Neural progenitor cell (in vitro differentiated cells): ENCODE data around the gene ARID4B. TPM values are rescaled to one million over a fixed set of nuclear protein-coding genes. Genes with fewer than 3 reads are reported as not detected.

Experiments
- DNase-seq: peaks from one replicate; pipeline ENCODE4 v3.0.0-alpha.2; 2016; ENCODE audit warnings: low spot score
- H2AFZ ChIP-seq: fragments of 200-600 bp; sonication (generic); replicated peaks from 2 replicates; pipeline ENCODE4 v1.6.1; 2016; ENCODE audit warnings: antibody characterized with exemption
- H3F3A ChIP-seq: fragments of 200-600 bp; sonication (generic); 2 replicates; pipeline ENCODE4 v1.6.1; 2016; ENCODE audit warnings: antibody characterized with exemption, low read depth
- H3K27ac ChIP-seq: fragments of 200-600 bp; sonication (generic); 2 replicates; pipeline ENCODE4 v1.5.1; 2016; ENCODE audit warnings: mild to moderate bottlenecking
- H3K27me3 ChIP-seq: fragments of 200-600 bp; sonication (generic); 2 replicates; pipeline ENCODE4 v1.6.1; 2016; ENCODE audit warnings: mild to moderate bottlenecking, moderate library complexity
- H3K36me3 ChIP-seq: fragments of 200-600 bp; sonication (generic); 2 replicates; pipeline ENCODE4 v1.5.1; 2016
- H3K4me1 ChIP-seq: fragments of 200-600 bp; sonication (generic); 2 replicates; pipeline ENCODE4 v1.6.1; 2016; ENCODE audit warnings: mixed run types
- H3K4me2 ChIP-seq: fragments of 200-600 bp; sonication (generic); 2 replicates; pipeline ENCODE4 v1.6.1; 2016
- H3K4me3 ChIP-seq: fragments of 200-600 bp; sonication (generic); 2 replicates; pipeline ENCODE4 v1.5.1; 2016
- H3K79me2 ChIP-seq: fragments of 200-600 bp; sonication (generic); 2 replicates; pipeline ENCODE4 v1.6.1; 2016; ENCODE audit warnings: low read depth
- H3K9ac ChIP-seq: fragments of 200-600 bp; sonication (generic); 2 replicates; pipeline ENCODE4 v1.6.1; 2016
- H3K9me3 ChIP-seq: fragments of 200-600 bp; sonication (generic); 2 replicates; pipeline ENCODE4 v1.5.1; 2016; ENCODE audit warnings: low read depth
- H4K20me1 ChIP-seq: fragments of 200-600 bp; sonication (generic); 2 replicates; pipeline ENCODE4 v1.6.1; 2016; ENCODE audit warnings: low read depth
- H3K27ac Mint-ChIP-seq: 3 replicates; pipeline ENCODE4 v1.8.0; 2021; ENCODE audit warnings: mixed read lengths
- H3K27me3 Mint-ChIP-seq: 2 replicates; pipeline ENCODE4 v1.8.0; 2022; ENCODE audit warnings: low read depth, mild to moderate bottlenecking, inconsistent platforms, moderate library complexity, mixed read lengths; ENCODE audit not compliant: insufficient read depth
- H3K36me3 Mint-ChIP-seq: 3 replicates; pipeline ENCODE4 v1.8.0; 2021; ENCODE audit warnings: mixed read lengths
- H3K4me1 Mint-ChIP-seq: 3 replicates; pipeline ENCODE4 v1.8.0; 2021; ENCODE audit warnings: mixed read lengths
- H3K4me3 Mint-ChIP-seq: 3 replicates; pipeline ENCODE4 v1.8.0; 2021; ENCODE audit warnings: mild to moderate bottlenecking, moderate library complexity, mixed read lengths
- H3K9me3 Mint-ChIP-seq: 3 replicates; pipeline ENCODE4 v1.8.0; 2020; ENCODE audit warnings: mixed read lengths
- CTCF ChIP-seq: fragments of 200-600 bp; sonication (generic); IDR thresholded peaks from 2 replicates; pipeline ENCODE4 v1.5.1; 2017; ENCODE audit warnings: antibody characterized with exemption, mild to moderate bottlenecking
- EZH2 ChIP-seq: fragments of 200-600 bp; sonication (generic); IDR thresholded peaks from 2 replicates; pipeline ENCODE4 v1.6.1; 2017; ENCODE audit warnings: antibody characterized with exemption, mild to moderate bottlenecking, moderate library complexity
- EZH2phosphoT487 ChIP-seq: fragments of 200-600 bp; sonication (generic); IDR thresholded peaks from 2 replicates; pipeline ENCODE4 v1.6.1; 2017; ENCODE audit warnings: antibody characterized with exemption
- total RNA-seq: library from RNA; depleted of rRNA; stranded (reverse); fragments of >200 nt; gene quantifications from 2 replicates; pipeline ENCODE4 v1.2.3, GENCODE V29; 2015; ENCODE audit warnings: low replicate concordance

Gene ARID4B
- total RNA-seq, 1 donor from 2014 or later = 65.8 TPM

GRCh38 chr1:235134171-235134570, 193.8 kb downstream of the ARID4B start:
- H3K4me1 ChIP-seq = no peaks in the 10 kb centered on the region
- H2AFZ ChIP-seq = no peak overlapping the region
- no peaks in the 10 kb centered on the region for H3K27me3 ChIP-seq
- no peaks in the 10 kb centered on the region for H4K20me1 ChIP-seq
- Mint-ChIP-seq H3K27me3 (no peaks in the 10 kb centered on the region), H3K4me1 (peaks cover under 1% of the 10 kb centered on the region), H3K4me3 (no peak overlapping the region), H3K9me3 (no peaks in the 10 kb centered on the region), H3K36me3 (peaks cover 26% of the 10 kb centered on the region), H3K27ac (no peak overlapping the region)
- H3K9me3 ChIP-seq = no peaks in the 10 kb centered on the region
- peaks cover 32% of the 10 kb centered on the region for H3F3A ChIP-seq
- no peak overlapping the region for H3K27ac ChIP-seq
- H3K9ac ChIP-seq = no peak overlapping the region
- TF ChIP-seq EZH2phosphoT487 (no peak), EZH2 (no peak), CTCF (no peak)
- no peak overlapping the region for H3K4me3 ChIP-seq
- H3K79me2 ChIP-seq = no peaks in the 10 kb centered on the region
- H3K4me2 ChIP-seq = no peak overlapping the region
- H3K36me3 ChIP-seq = peaks cover 3% of the 10 kb centered on the region
- DNase-seq = no peak

DNA sequence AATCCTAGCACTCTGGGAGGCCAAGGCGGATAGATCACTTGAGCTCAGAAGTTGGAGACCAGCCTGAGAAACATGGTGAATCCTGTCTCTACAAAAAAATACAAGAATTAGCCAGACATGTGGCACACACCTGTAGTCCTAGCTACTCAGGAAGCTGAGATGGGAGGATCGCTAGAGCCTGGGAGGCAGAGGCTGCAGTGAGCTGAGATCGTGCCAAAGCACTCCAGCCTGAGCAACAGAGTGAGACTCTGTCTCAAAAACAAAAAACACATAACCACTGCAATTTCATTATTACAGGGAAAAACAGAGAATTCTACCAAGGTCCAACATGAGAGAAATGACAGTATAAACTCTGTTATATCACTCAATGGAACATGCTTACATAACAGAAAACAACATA, 194.9 kb downstream of the ARID4B start:
- Mint-ChIP-seq H3K4me3 (no peak overlapping the region), H3K9me3 (no peaks in the 10 kb centered on the region), H3K4me1 (peaks cover 4% of the 10 kb centered on the region), H3K36me3 (peaks cover 18% of the 10 kb centered on the region), H3K27ac (no peak overlapping the region), H3K27me3 (no peaks in the 10 kb centered on the region)
- Histone ChIP-seq H3K4me1 (no peaks in the 10 kb centered on the region), H3K79me2 (peaks cover 6% of the 10 kb centered on the region), H3K36me3 (peaks cover 3% of the 10 kb centered on the region), H3K27ac (no peak overlapping the region), H4K20me1 (peaks cover 4% of the 10 kb centered on the region), H3F3A (peaks cover 39% of the 10 kb centered on the region), H3K4me3 (no peak overlapping the region), H3K9me3 (no peaks in the 10 kb centered on the region), H3K9ac (no peak overlapping the region), H3K4me2 (no peak overlapping the region), H3K27me3 (no peaks in the 10 kb centered on the region), H2AFZ (no peak overlapping the region)
- TF ChIP-seq CTCF (no peak), EZH2phosphoT487 (no peak), EZH2 (no peak)
- no peak for DNase-seq

DNA sequence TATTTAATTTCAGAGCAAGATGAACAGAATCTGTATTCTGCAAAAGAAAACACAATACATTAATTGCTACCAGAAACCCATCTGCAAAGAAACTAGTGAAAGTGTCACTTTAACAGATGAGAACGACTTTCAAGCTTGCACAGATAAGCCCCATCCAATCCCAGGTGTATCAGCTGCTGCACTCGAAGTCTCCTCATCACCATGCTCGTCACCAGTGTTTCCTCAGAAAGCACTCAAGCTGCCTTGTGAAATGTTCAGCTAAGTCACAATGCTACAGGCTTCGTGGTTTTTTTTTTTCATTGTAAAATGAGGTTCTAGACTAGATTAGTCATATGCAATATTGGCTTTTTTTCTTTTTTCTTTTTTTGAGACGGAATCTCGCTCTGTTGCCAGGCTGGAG, 196.0 kb downstream of the ARID4B start:
- TF ChIP-seq EZH2 (no peak), EZH2phosphoT487 (no peak), CTCF (no peak)
- Mint-ChIP-seq H3K4me3 (no peak overlapping the region), H3K27me3 (peaks cover 2% of the 10 kb centered on the region), H3K4me1 (peaks cover 13% of the 10 kb centered on the region), H3K27ac (no peak overlapping the region), H3K36me3 (peaks cover 16% of the 10 kb centered on the region), H3K9me3 (no peaks in the 10 kb centered on the region)
- no peaks in the 10 kb centered on the region for H3K27me3 ChIP-seq
- H3K9ac ChIP-seq = no peak overlapping the region
- no peak overlapping the region for H3K4me3 ChIP-seq
- H3K4me2 ChIP-seq = no peak overlapping the region
- peaks cover 17% of the 10 kb centered on the region for H3K79me2 ChIP-seq
- H3K27ac ChIP-seq = no peak overlapping the region
- H4K20me1 ChIP-seq = peaks cover 16% of the 10 kb centered on the region
- peaks cover 3% of the 10 kb centered on the region for H3K36me3 ChIP-seq
- peaks cover 6% of the 10 kb centered on the region for H3K4me1 ChIP-seq
- peaks cover 39% of the 10 kb centered on the region for H3F3A ChIP-seq
- H2AFZ ChIP-seq = no peak overlapping the region
- no peaks in the 10 kb centered on the region for H3K9me3 ChIP-seq
- DNase-seq = no peak
